IPS-NIHi11 (cell line): Measurements from ENCODE around the gene PPP2R3C.
A peak's percentile ranks its signal among the peaks of the same experiment; 100 is the strongest.
"Not testable (repeated sequence)": the region's sequence is repeated elsewhere in the genome, so short reads cannot be mapped to it uniquely, and the experiment has no call there.

Source experiments
- DNase-seq: peaks from one replicate; pipeline ENCODE4 v3.0.0; 2012; ENCODE audit warnings: mixed read lengths, low spot score

PPP2R3C gene

DNA sequence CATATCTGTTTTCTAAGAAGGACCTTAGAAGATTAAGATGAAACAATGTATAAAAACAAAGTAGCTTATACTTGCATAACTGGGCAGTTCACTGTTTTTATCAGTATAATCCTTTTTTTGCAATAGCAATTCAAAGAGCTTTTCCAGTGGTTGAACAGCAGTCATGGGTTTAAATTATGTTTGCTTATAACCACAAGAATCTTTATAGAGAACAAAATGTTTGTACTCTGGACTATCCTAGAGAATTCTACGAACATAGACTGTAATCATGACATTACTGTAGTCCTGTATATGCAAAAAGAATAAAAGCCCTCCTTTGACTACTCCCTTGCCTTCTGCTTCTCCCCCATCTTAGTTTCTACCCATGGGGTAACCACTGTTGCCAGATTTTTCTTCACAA is 70.0 kb downstream of the PPP2R3C start:
- DNase-seq, result no peak

DNA sequence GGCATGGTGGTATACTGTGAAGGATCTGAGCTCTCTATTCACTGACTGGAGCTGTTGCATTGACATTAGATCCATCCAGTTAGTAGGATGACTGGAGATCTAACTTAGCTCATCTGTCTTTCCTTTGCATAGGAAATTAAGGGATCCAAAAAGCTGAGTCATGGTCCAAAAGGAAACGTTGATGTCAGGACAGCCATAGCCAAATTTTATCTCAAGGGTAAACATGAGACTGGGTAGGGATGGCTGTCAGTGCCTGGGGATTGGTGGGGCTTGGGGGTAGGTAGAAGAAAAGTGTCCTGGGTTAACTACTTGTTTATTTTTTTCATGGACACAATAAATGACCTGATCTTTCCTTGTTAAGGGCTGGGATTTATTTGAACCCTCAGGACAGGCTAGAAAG is 71.1 kb downstream of the PPP2R3C start:
- no peak for DNase-seq

DNA sequence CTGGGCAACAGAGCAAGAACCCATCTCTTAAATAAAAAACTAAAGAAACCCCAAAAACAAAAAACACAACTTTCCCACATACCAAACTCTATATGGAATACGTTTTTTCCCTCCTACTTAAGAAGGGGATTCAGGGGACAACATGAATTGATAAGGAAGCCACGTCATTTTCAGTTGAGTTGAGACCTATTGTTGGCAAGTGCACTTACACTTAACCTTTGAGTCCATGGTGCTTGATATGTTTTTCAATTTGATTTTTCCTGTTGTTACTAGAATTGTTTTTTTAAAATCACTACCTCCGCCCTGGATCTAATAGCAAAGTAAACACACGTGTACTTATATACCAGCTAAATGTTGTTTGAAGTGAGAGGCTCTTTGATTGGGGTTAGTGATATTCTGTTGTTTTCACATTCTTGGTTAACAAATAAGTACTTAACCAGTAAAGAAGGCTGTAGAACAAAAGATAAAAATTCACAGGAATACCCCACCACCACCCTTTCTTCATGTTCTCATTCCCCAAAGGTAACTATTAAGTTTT is 73.7 kb downstream of the PPP2R3C start:
- DNase-seq, result no peak

DNA sequence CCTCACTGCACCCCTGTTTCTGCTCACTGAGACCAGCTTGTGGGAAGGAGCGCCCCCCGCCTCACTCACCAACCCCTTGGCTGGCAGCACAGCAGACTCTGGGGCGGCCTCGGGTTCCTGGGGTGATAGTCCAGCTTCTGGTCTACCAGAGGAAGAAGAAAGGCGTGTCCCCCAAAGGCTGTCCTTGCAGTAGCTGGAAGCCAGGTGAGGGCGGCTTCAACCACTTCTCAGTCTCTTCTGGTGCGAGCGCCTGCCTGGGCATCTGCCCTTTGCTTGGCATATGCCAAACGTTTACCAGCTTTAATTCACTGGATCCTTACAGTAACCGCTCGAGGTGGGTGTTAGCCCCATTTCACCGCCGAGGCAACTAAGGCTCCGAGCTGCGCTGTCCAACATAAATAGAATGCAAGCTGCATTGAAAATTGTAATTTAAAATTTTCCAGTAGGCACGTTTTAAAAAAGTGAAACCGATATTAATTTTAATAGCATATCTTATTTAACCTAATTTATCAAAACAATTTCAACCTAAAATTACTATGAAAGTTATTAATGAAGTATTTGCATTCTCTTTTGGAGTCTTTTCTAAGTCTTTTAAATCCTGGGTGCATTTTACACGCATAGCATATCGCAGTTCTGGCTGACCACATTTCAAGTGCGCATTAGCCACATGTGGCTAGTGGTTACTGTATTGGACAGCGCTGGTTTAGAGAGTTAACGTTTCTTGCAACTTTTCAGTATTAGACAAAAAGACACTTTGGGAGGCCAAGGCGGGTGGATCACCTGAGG is 74.8 kb downstream of the PPP2R3C start:
- no peak for DNase-seq

DNA sequence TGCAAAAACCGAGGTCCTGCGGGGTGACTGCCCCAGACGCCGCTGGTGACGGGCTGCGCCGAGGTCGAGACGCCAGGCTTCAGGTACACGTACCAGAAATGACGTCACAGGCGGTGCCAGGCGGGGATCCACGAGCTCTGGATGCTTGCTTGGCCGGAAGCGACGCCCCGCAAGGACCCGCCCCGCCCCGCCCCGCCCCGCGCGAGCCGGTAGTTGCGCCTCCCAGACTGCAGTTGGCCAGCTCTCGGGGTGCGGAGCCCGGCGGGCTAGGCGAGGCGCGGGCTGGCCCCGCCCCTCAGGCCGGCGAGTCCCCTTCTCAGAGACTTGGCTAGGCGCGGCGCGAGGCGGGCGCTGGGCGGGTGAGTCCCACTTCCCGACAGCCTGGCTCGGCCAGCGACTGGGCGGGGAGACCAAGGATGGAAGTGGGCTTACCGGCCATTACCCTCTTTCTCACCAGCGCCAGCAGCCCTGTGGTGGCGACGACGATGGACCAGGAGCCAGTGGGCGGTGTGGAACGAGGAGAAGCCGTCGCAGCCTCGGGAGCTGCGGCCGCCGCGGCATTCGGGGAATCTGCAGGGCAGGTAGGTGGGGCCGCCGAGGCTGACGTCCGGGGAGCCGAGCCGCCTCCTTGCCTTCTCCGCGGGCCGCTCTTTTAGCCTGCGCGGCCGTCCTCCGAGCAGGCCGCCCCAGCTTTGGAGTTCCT is 75.6 kb downstream of the PPP2R3C start, which contains the start of gene FAM177A1:
Gene FAM177A1 (plus strand): TSS at position 225 of the 703 bp plus-strand sequence. CDS start 192 bp downstream, at position 417.
- peak; percentile 99 for DNase-seq

DNA sequence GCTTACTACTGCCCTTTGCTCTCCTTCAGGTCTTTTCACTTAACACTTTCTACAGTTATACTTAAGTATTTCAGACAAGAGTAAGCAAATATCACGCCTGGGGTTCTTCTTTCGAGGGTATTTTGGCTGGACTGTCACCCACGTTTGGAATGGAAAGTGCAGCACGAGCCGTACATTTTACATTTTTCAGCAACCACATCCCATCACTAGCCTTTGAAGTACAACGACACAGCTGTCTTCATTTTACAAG is 76.1 kb downstream of the PPP2R3C start:
- no peak for DNase-seq

DNA sequence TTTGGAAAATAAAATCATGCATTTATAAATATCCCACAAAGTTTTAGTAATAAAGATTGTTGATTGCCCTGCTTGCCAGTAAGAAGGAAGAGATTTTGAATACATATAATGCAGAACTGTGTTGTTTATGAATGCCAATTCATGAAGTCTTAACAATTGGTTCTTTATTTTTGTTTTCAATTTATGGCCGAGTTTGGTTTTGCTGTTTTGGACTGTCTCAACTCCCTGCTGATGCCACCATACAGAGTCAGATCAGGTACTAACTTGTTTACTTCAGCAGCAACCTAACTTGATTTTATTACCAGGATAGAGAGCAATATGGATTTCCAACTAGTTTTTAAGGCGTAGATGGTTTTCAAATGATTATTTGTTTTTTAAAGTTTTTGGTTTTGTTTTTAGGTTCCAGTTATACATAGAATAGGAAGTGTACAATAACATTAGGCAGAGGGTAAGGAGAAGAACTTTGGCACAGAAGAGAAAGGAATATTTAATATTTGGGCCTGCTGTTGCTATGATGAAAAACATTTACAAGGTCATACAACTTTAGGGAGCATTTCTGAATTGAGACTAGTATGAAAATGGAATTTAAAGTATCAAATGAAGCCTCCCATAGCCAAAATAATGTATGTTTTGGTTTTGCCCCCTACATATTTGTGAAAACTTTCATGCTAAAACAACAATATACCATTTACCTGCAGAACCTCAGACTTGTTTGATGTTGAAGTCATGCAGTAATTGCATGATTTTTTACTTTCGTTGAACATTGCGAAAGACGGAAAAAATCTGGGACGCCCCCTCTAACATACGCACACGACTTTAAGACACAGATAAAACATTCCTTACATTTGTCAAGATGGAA is 76.6 kb downstream of the PPP2R3C start:
- DNase-seq, result no peak

DNA sequence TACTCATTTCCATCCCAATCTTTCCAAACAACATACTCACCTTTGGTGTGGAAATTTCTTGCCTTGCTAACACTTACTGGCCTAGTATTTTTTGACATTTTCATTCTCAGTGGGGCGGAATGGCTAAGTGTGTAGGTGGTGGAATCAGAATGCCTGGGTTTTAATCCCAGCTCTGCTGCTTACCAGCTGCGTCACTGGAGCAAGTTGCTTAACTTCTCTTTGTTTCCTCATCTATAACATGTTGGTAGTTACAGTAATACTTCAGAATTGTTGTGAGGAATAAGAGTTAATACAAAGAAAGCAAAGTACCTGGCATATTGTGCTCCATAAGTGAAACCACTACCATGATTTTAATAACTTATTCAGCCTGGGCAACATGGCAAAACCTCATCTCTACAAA is 78.7 kb downstream of the PPP2R3C start:
- no peak for DNase-seq

DNA sequence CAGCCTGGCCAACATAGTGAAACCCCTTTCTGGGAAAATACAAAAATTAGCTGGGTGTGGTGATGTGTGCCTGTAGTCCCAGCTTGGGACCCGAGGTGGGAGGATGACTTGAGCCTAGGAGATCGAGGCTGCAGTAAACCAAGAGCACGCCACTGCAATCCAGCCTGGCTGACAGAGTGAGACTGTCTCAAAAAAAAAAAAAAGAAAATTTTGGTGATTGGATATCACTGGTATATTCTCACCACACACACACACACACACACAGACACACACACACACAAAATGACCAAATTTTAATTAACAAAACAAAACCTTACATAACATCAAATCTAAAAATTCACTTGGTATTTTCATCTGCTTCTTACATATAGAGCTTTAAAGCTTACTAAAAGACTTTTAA is 79.2 kb downstream of the PPP2R3C start:
- no peak for DNase-seq

DNA sequence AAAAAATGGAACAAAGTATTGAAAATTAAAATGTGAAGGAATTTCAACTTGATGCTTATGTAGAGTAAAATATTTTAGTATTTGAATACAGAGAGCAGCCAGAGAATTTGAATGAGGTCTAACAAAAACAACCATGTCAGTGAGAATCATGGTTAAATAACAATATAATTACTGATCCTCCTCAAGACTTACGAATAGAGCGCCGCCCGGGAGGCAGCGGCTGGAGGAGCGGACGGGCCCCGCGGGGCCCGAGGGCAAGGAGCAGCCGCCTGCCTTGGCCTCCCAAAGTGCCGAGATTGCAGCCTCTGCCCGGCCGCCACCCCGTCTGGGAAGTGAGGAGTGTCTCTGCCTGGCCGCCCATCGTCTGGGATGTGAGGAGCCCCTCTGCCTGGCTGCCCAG is 83.5 kb downstream of the PPP2R3C start:
- not testable (repeated sequence) for DNase-seq
